K562 (cell line): Measurements from ENCODE around the gene LIN28A.

Experiments used
- ETS2 ChIP-seq: IDR thresholded peaks from 2 replicates; pipeline ENCODE4 v1.6.1; 2016; ENCODE audit warnings: borderline replicate concordance, missing genetic modification characterization, mild to moderate bottlenecking, moderate library complexity, missing compliant biosample characterization; ENCODE audit not compliant: poor library complexity, severe bottlenecking
- PHF8 ChIP-seq: fragments of 200-600 bp; sonication (generic); IDR thresholded peaks from 2 replicates; pipeline ENCODE4 v1.6.1; 2012; ENCODE audit warnings: mixed run types, mild to moderate bottlenecking, inconsistent platforms, low read length, moderate library complexity, borderline replicate concordance
- TAF7 ChIP-seq: fragments of 450-650 bp; IDR thresholded peaks from 2 replicates; pipeline ENCODE4 v1.6.1; 2016; ENCODE audit warnings: missing genetic modification characterization, missing compliant biosample characterization
- TF ChIP-seq, protein P1 (sequence below): fragments of 450-650 bp; IDR thresholded peaks from 2 replicates; pipeline ENCODE4 v1.6.1; 2016
- TF ChIP-seq, protein P2 (sequence below), 3 experiments: fragments of 200-800 bp in 1 of 3; fragments of 250-450 bp in 1 of 3; fragments of 450-650 bp in 1 of 3; sonication (Bioruptor Pico) in 1 of 3; sonication (Bioruptor generic) in 1 of 3; formaldehyde crosslinking in 1 of 3; IDR thresholded peaks; 2 replicates each; pipeline versions ENCODE4 v1.6.1 to v1.8.0; 2016 to 2022; ENCODE audit warnings: mild to moderate bottlenecking in 2 of 3, missing genetic modification characterization in 2 of 3, missing compliant biosample characterization in 1 of 3, moderate library complexity in 1 of 3

DNA sequence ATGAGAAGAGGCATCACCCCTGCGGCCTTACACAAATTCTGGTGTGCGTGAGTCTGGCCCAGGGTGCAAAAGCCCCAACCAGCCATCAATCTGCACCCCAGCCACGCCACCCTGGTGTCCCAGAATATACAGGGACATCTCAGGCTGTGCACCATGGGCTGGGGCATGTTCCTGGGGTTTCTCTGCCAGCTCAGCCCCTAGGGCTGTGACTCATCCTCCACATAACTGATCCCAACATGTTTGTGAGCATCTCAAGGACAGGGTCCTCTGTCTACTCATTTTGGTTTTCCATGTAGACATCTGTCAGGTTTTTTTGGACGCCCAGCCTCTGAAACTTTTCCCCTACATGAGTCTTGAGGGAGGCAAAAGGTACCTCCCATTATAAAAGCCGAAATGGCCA is 38.6 kb upstream of the LIN28A start:
- TF ChIP-seq, protein P1, sequence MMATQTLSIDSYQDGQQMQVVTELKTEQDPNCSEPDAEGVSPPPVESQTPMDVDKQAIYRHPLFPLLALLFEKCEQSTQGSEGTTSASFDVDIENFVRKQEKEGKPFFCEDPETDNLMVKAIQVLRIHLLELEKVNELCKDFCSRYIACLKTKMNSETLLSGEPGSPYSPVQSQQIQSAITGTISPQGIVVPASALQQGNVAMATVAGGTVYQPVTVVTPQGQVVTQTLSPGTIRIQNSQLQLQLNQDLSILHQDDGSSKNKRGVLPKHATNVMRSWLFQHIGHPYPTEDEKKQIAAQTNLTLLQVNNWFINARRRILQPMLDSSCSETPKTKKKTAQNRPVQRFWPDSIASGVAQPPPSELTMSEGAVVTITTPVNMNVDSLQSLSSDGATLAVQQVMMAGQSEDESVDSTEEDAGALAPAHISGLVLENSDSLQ, result no peak
- no peak for TF ChIP-seq TAF7 (tag)
- no peak for TF ChIP-seq ETS2 (tag)
- TF ChIP-seq, protein P2, sequence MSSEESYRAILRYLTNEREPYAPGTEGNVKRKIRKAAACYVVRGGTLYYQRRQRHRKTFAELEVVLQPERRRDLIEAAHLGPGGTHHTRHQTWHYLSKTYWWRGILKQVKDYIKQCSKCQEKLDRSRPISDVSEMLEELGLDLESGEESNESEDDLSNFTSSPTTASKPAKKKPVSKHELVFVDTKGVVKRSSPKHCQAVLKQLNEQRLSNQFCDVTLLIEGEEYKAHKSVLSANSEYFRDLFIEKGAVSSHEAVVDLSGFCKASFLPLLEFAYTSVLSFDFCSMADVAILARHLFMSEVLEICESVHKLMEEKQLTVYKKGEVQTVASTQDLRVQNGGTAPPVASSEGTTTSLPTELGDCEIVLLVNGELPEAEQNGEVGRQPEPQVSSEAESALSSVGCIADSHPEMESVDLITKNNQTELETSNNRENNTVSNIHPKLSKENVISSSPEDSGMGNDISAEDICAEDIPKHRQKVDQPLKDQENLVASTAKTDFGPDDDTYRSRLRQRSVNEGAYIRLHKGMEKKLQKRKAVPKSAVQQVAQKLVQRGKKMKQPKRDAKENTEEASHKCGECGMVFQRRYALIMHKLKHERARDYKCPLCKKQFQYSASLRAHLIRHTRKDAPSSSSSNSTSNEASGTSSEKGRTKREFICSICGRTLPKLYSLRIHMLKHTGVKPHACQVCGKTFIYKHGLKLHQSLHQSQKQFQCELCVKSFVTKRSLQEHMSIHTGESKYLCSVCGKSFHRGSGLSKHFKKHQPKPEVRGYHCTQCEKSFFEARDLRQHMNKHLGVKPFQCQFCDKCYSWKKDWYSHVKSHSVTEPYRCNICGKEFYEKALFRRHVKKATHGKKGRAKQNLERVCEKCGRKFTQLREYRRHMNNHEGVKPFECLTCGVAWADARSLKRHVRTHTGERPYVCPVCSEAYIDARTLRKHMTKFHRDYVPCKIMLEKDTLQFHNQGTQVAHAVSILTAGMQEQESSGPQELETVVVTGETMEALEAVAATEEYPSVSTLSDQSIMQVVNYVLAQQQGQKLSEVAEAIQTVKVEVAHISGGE (CRISPR knock-in tag; IDR thresholded peaks at IDR 0.05), result no peak
- TF ChIP-seq PHF8, result no peak
